PC-3 (cell line): ENCODE measurements around the gene PCED1B. TPM values are rescaled to one million over a fixed set of nuclear protein-coding genes. Genes with fewer than 3 reads are reported as not detected.

Experiments
- ATAC-seq: fragments of 200-7000 bp; cut with Tn5 transposase; 2 replicates; pipeline ENCODE4 v1.9.1; 2020; ENCODE audit warnings: mild to moderate bottlenecking, moderate library complexity
- BruUV-seq: library from RNA; stranded (reverse); fragments of 400-500 nt; replicated peaks from 2 replicates; lab custom pipeline; 2021; lab: Mats Ljungman, UMichigan
- CTCF ChIA-PET: fragments of 300-600 bp; sonication (Branson Sonifier 250); formaldehyde crosslinking; loops from one replicate; lab custom pipeline; 2022; ENCODE audit warnings: antibody characterized with exemption; lab: Charles Lee
- POLR2A ChIA-PET: fragments of 300-600 bp; sonication (Branson Sonifier 250); formaldehyde crosslinking; loops from one replicate; lab custom pipeline; 2022; ENCODE audit warnings: antibody characterized with exemption; ENCODE audit not compliant: unreplicated experiment; lab: Charles Lee
- DNase-seq: peaks from one replicate; pipeline ENCODE4 v3.0.0-alpha.2; 2015
- H2AFZ ChIP-seq: fragments of 300-600 bp; sonication (generic); 2 replicates; pipeline ENCODE4 v1.6.0; 2016; ENCODE audit warnings: antibody characterized with exemption, low read length
- H3F3A ChIP-seq: fragments of 300-600 bp; sonication (generic); one replicate; pipeline ENCODE4 v1.6.0; 2017; ENCODE audit warnings: antibody characterized with exemption, low read length, control low read depth, mild to moderate bottlenecking; ENCODE audit not compliant: unreplicated experiment
- H3K27ac ChIP-seq: fragments of 300-600 bp; sonication (generic); 2 replicates; pipeline ENCODE4 v1.5.1; 2016; ENCODE audit warnings: mild to moderate bottlenecking, low read length
- H3K27me3 ChIP-seq: fragments of 300-600 bp; sonication (generic); 2 replicates; pipeline ENCODE4 v1.6.1; 2016; ENCODE audit warnings: low read length, mixed read lengths
- H3K36me3 ChIP-seq: fragments of 300-600 bp; sonication (generic); 2 replicates; pipeline ENCODE4 v1.6.1; 2016; ENCODE audit warnings: low read depth, mixed run types, low read length, mixed read lengths
- H3K4me1 ChIP-seq: fragments of 300-600 bp; sonication (generic); 2 replicates; pipeline ENCODE4 v1.5.1; 2016; ENCODE audit warnings: low read length; ENCODE audit not compliant: insufficient read depth
- H3K4me2 ChIP-seq: fragments of 300-600 bp; sonication (generic); 2 replicates; pipeline ENCODE4 v1.6.0; 2016; ENCODE audit warnings: low read length
- H3K4me3 ChIP-seq: fragments of 300-600 bp; sonication (generic); 2 replicates; pipeline ENCODE4 v1.5.1; 2016; ENCODE audit warnings: mild to moderate bottlenecking, low read length, mixed read lengths
- H3K79me2 ChIP-seq: fragments of 300-600 bp; sonication (generic); 2 replicates; pipeline ENCODE4 v1.6.1; 2017; ENCODE audit warnings: low read length, mixed read lengths
- H3K9ac ChIP-seq: fragments of 300-600 bp; sonication (generic); 2 replicates; pipeline ENCODE4 v1.6.0; 2016; ENCODE audit warnings: mild to moderate bottlenecking, low read length
- H3K9me2 ChIP-seq: fragments of 300-600 bp; sonication (generic); replicated peaks from 2 replicates; pipeline ENCODE4 v1.6.1; 2016; ENCODE audit warnings: mixed run types, low read length, mixed read lengths
- H3K9me3 ChIP-seq: fragments of 300-600 bp; sonication (generic); 2 replicates; pipeline ENCODE4 v1.6.1; 2016; ENCODE audit warnings: low read length, mixed read lengths
- H4K20me1 ChIP-seq: fragments of 300-600 bp; sonication (generic); 2 replicates; pipeline ENCODE4 v1.6.1; 2016; ENCODE audit warnings: low read length, mixed read lengths
- CTCF ChIP-seq: fragments of 300-600 bp; sonication (generic); conservative IDR thresholded peaks from 2 replicates; pipeline ENCODE4 v1.5.1; 2017; ENCODE audit warnings: antibody characterized with exemption, low read depth, mild to moderate bottlenecking, low read length
- EZH2 ChIP-seq: fragments of 300-600 bp; sonication (generic); IDR thresholded peaks from one replicate; pipeline ENCODE4 v1.6.1; 2017; ENCODE audit warnings: antibody characterized with exemption, mild to moderate bottlenecking, low read length; ENCODE audit not compliant: unreplicated experiment
- EZH2phosphoT487 ChIP-seq: fragments of 300-600 bp; sonication (generic); IDR thresholded peaks from 2 replicates; pipeline ENCODE4 v1.6.1; 2018; ENCODE audit warnings: mild to moderate bottlenecking, antibody characterized with exemption, low read length, borderline replicate concordance
- intact Hi-C: fragments of 100-400 bp; cut with micrococcal nuclease; formaldehyde crosslinking; loops from 2 replicates; pipeline ENCODE4 v1.9.0; 2023
- total RNA-seq: library from RNA; depleted of rRNA; stranded (reverse); fragments of >200 nt; gene quantifications from 2 replicates; pipeline ENCODE4 v1.2.3, GENCODE V29; 2014

PCED1B gene
- total RNA-seq, 1 experiment from 2014 or later: 1.0 TPM

- intact Hi-C loops: no loop called here
- CTCF ChIA-PET: no interaction called here
- Histone ChIP-seq H3K9me3 (no peaks in the 10 kb centered on the region), H3K27ac (no peak overlapping the region), H3K4me2 (peak overlapping the region; percentile 80), H3K36me3 (no peaks in the 10 kb centered on the region), H2AFZ (no peak overlapping the region), H3K9ac (no peak overlapping the region), H3K4me1 (peaks cover 34% of the 10 kb centered on the region), H3K27me3 (no peaks in the 10 kb centered on the region), H3K4me3 (peak overlapping the region; percentile 82; the same call in 1 of the 2 replicates), H3F3A (no peaks in the 10 kb centered on the region), H4K20me1 (peaks cover 7% of the 10 kb centered on the region; the same call in 1 of the 2 replicates), H3K9me2 (no peaks in the 10 kb centered on the region), H3K79me2 (peaks cover 41% of the 10 kb centered on the region)
- no TSS peak for BruUV-seq
- no peak for TF ChIP-seq EZH2phosphoT487
- TF ChIP-seq CTCF: no peak
- TF ChIP-seq EZH2: no peak
- DNase-seq (no peak), ATAC-seq (no peak)
- POLR2A ChIA-PET: no interaction called here
Observed at GRCh38 chr12:47075192-47076084, 4.0 kb upstream of the PCED1B start.

- ChIA-PET CTCF (interaction anchor here (0.6 to 2.0 kb wide), 2 partner anchors 44 to 205 kb away, joined by 4 to 15 read pairs; no protein-coding TSS in a partner anchor), POLR2A (no interaction called here)
- no peak for ATAC-seq
- peaks cover 7% of the 10 kb centered on the region; the same call in 1 of the 2 replicates for H4K20me1 ChIP-seq
- H3K4me1 ChIP-seq: peaks cover 45% of the 10 kb centered on the region
- no peaks in the 10 kb centered on the region for H3K9me2 ChIP-seq
- H2AFZ ChIP-seq: no peak overlapping the region
- H3K27me3 ChIP-seq: no peaks in the 10 kb centered on the region
- intact Hi-C loops: loop anchor here (1.0 to 2.0 kb wide), 2 partner anchors 43 to 320 kb away; no protein-coding TSS in a partner anchor
- H3K4me2 ChIP-seq: peak overlapping the region; percentile 80
- BruUV-seq: no TSS peak
- H3K79me2 ChIP-seq: peaks cover 51% of the 10 kb centered on the region
- no peak overlapping the region for H3K27ac ChIP-seq
- no peaks in the 10 kb centered on the region for H3K36me3 ChIP-seq
- H3K9me3 ChIP-seq: no peaks in the 10 kb centered on the region
- H3F3A ChIP-seq: peaks cover 8% of the 10 kb centered on the region
- H3K4me3 ChIP-seq: peak overlapping the region; percentile 82
- no peak for DNase-seq
- no peak for TF ChIP-seq EZH2
- H3K9ac ChIP-seq: no peak overlapping the region
Observed at GRCh38 chr12:47077206-47078085, 2.0 kb upstream of the PCED1B start.

- peaks cover 7% of the 10 kb centered on the region; the same call in 1 of the 2 replicates for H4K20me1 ChIP-seq
- peak overlapping the region; percentile 80 for H3K4me2 ChIP-seq
- peak overlapping the region; percentile 82 for H3K4me3 ChIP-seq
- peak overlapping the region; percentile 75; the same call in 1 of the 2 replicates for H3K9ac ChIP-seq
- POLR2A ChIA-PET: no interaction called here
- CTCF ChIA-PET: interaction anchor here (0.6 to 2.0 kb wide), 3 partner anchors 45 to 319 kb away, joined by 3 to 15 read pairs (median 4); no protein-coding TSS in a partner anchor
- intact Hi-C loops: loop anchor here (1.0 to 2.0 kb wide), 2 partner anchors 43 to 319 kb away; no protein-coding TSS in a partner anchor
- H3K9me2 ChIP-seq: no peaks in the 10 kb centered on the region
- peaks cover 51% of the 10 kb centered on the region for H3K4me1 ChIP-seq
- H3F3A ChIP-seq: peaks cover 10% of the 10 kb centered on the region
- ATAC-seq: no peak
- TF ChIP-seq EZH2: no peak
- H3K9me3 ChIP-seq: no peaks in the 10 kb centered on the region
- H3K79me2 ChIP-seq: peaks cover 51% of the 10 kb centered on the region
- H3K27me3 ChIP-seq: no peaks in the 10 kb centered on the region
- H2AFZ ChIP-seq: no peak overlapping the region
- DNase-seq: no peak
- H3K27ac ChIP-seq: no peak overlapping the region
- BruUV-seq: no TSS peak
- H3K36me3 ChIP-seq: no peaks in the 10 kb centered on the region
Observed at GRCh38 chr12:47078086-47078395, 1.4 kb upstream of the PCED1B start.
